Colonic mucosa (tissue), 4 donors: ENCODE results near the gene SNX13. TPM values are rescaled to one million over a fixed set of nuclear protein-coding genes. Genes with fewer than 3 reads are reported as not detected.

ENCODE experiments used
- DNase-seq: peaks from one replicate; pipeline ENCODE4 v3.0.0-alpha.2; 2020
- H3K27ac ChIP-seq: fragments of 200-600 bp; one replicate; pipeline ENCODE4 v1.8.0; 2021
- H3K27me3 ChIP-seq: fragments of 200-600 bp; one replicate; pipeline ENCODE4 v1.8.0; 2021
- H3K36me3 ChIP-seq: fragments of 200-600 bp; one replicate; pipeline ENCODE4 v1.8.0; 2021
- H3K4me1 ChIP-seq: fragments of 200-600 bp; one replicate; pipeline ENCODE4 v1.8.0; 2021; ENCODE audit warnings: mild to moderate bottlenecking
- H3K4me3 ChIP-seq: fragments of 200-600 bp; one replicate; pipeline ENCODE4 v1.8.0; 2021
- H3K9ac ChIP-seq, 2 donors: one replicate each; pipeline ENCODE4 v1.7.0; 2013; ENCODE audit warnings: control low read depth in 2 of 2, low read depth in 2 of 2, low read length in 2 of 2
- H3K9me3 ChIP-seq: fragments of 200-600 bp; one replicate; pipeline ENCODE4 v1.8.0; 2021
- CTCF ChIP-seq: fragments of 200-600 bp; IDR thresholded peaks from one replicate; pipeline ENCODE4 v1.8.0; 2022; ENCODE audit warnings: antibody characterized with exemption, mild to moderate bottlenecking
- intact Hi-C: fragments of 100-400 bp; cut with DNase I; formaldehyde crosslinking; loops from one replicate; pipeline ENCODE4 v1.14.1; 2022
- total RNA-seq, 2 donors: library from RNA; stranded (reverse); fragmentation: NEBNext Ultra II Directional in 1 of 2; extraction: Animal tissue kit (Norgen Biotek cat#: 25700) in 1 of 2; gene quantifications; one replicate each; pipeline ENCODE4 v1.2.1, GENCODE V29; 2021
- donor health status: healthy.
- donor health status: DM: no; HTN: no; CAD: no.
- donor health status: DM: no; HTN: no; CAD: no.

The SNX13 gene
- total RNA-seq, 2 donors from 2014 or later: 52.5 to 71.4 TPM

DNA sequence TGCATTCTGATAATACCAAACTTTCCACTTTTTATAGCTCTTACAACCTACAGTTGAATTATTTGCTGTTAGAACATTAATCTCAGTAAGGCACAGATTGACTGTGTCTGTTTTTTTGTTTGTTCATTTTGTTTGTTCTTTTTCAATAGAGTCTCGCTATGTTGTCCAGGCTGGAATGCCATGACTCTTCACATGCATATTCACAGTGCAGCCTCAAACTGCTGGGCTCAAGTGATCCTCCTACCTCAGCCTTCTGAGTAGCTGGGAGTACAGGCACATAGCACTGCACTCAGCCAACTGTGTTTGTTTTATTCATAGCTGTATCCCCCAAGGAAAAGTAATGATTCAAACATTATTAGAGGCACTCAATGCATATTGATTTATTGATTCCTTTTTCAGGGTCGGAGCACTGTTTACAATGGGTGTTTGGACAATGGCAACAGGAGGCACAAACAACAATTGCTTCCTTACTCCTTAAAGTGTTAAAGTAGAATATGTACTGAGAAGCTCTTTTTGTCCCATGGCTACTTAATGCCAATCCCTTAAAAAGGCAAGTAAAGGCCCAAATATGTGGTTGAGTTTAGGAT is 61.1 kb downstream of the SNX13 start:
- intact Hi-C loops: no loop called here
- Histone ChIP-seq H3K27me3 (no peaks in the 10 kb centered on the region), H3K4me1 (no peaks in the 10 kb centered on the region), H3K36me3 (no peaks in the 10 kb centered on the region), H3K9ac (no peak overlapping the region), H3K27ac (no peak overlapping the region), H3K9me3 (no peaks in the 10 kb centered on the region), H3K4me3 (no peak overlapping the region)
- TF ChIP-seq CTCF: no peak
- DNase-seq: no peak

GRCh38 chr7:17878627-17879026 is 61.7 kb downstream of the SNX13 start:
- DNase-seq: no peak
- TF ChIP-seq CTCF: no peak
- intact Hi-C loops: no loop called here
- H3K36me3 ChIP-seq: no peaks in the 10 kb centered on the region
- no peak overlapping the region for H3K4me3 ChIP-seq
- no peak overlapping the region for H3K27ac ChIP-seq
- H3K9ac ChIP-seq: no peak overlapping the region
- H3K27me3 ChIP-seq: no peaks in the 10 kb centered on the region
- no peaks in the 10 kb centered on the region for H3K4me1 ChIP-seq
- H3K9me3 ChIP-seq: no peaks in the 10 kb centered on the region

DNA sequence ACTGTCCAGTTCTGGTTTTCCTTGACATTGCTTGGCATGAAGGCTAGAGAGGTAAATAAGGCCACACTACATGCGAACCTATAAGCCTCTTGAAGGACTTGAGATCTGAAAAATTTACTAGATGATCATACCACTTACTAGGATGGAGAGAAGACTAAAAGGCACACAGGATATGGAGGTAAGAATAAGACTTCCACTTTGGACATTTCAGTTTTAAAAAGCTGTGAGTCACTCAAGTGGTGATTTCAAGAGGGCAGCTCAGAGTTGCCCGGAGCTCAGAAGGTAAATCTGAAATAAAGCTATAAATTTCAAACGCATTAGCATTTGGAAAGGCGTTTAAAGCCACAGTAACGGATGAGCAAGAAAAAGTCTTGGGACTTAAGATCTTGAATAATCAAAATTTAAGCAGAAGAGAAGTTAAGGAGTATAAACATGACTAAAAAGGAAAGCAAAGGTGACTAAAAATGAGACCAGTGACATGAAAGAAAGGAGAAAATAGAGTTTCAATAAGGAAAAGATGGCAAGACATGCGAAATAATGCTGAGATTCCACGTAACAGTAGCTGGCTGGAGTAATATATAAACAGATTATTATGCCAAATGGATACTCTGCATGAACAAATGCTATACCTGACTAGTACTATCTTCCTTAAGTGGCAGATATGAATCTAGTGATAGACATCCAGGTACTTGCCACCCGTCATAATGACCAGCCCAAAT is 68.3 kb downstream of the SNX13 start:
- no peaks in the 10 kb centered on the region for H3K36me3 ChIP-seq
- H3K4me3 ChIP-seq: no peak overlapping the region
- no peak for DNase-seq
- H3K9ac ChIP-seq: no peak overlapping the region
- intact Hi-C loops: no loop called here
- no peaks in the 10 kb centered on the region for H3K27me3 ChIP-seq
- H3K4me1 ChIP-seq: no peaks in the 10 kb centered on the region
- no peak overlapping the region for H3K27ac ChIP-seq
- no peak for TF ChIP-seq CTCF
- no peaks in the 10 kb centered on the region for H3K9me3 ChIP-seq

DNA sequence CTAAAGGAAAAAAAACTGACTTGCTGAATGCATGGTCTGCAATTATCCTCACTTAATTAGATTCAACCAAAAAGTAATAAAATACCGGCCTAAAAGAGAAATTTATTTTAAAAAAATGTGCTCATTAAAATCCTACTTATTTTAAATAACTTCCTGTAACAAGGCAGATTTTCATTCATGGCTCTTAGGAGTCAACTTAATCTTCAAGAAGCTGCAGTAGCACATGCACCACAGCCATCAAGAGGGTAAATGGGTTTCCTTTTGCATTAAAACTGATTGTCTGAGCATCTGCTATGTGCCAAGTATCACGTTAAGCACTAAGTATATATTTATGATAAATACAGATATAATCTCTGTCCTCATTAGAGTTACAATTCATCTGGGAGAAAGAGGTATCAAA is 69.9 kb downstream of the SNX13 start:
- Histone ChIP-seq H3K27me3 (no peaks in the 10 kb centered on the region), H3K4me3 (no peak overlapping the region), H3K36me3 (no peaks in the 10 kb centered on the region), H3K4me1 (no peaks in the 10 kb centered on the region), H3K9me3 (no peaks in the 10 kb centered on the region), H3K27ac (no peak overlapping the region), H3K9ac (no peak overlapping the region)
- TF ChIP-seq CTCF: no peak
- no peak for DNase-seq
- intact Hi-C loops: no loop called here

GRCh38 chr7:17863809-17864143 is 76.5 kb downstream of the SNX13 start:
- H3K27me3 ChIP-seq: no peaks in the 10 kb centered on the region
- TF ChIP-seq CTCF: no peak
- DNase-seq: no peak
- H3K4me3 ChIP-seq: no peak overlapping the region
- no peak overlapping the region for H3K9ac ChIP-seq
- no peaks in the 10 kb centered on the region for H3K4me1 ChIP-seq
- intact Hi-C loops: no loop called here
- no peaks in the 10 kb centered on the region for H3K36me3 ChIP-seq
- H3K27ac ChIP-seq: no peak overlapping the region
- H3K9me3 ChIP-seq: no peaks in the 10 kb centered on the region
